A549 (cell line): Measurements from ENCODE around the gene TFF2.

Source experiments
- CEBPB ChIP-seq, 2 experiments: fragments of >200 bp in 1 of 2; sonication (Bioruptor Twin) in 1 of 2; formaldehyde crosslinking in 1 of 2; IDR thresholded peaks; 2 replicates each; pipeline ENCODE4 v1.6.1; 2012 to 2016
- EHMT2 ChIP-seq: fragments of 200-600 bp; sonication (generic); IDR thresholded peaks from 2 replicates; pipeline ENCODE4 v1.6.1; 2016; ENCODE audit warnings: antibody characterized with exemption, low read depth, mild to moderate bottlenecking, moderate library complexity
- RAD21 ChIP-seq, 2 experiments: fragments of >200 bp in 1 of 2; sonication (Bioruptor Twin) in 1 of 2; formaldehyde crosslinking in 1 of 2; IDR thresholded peaks in 1 of 2; conservative IDR thresholded peaks in 1 of 2; 2 replicates in 1 of 2; 3 replicates in 1 of 2; pipeline ENCODE4 v1.6.1; 2012 to 2018; ENCODE audit warnings: inconsistent platforms in 1 of 2
- TF ChIP-seq, protein P1 (sequence below): fragments of >200 bp; sonication (Bioruptor Twin); formaldehyde crosslinking; IDR thresholded peaks from 3 replicates; pipeline ENCODE4 v1.5.1; 2016
- TF ChIP-seq, protein P2 (sequence below): IDR thresholded peaks from 2 replicates; pipeline ENCODE4 v1.6.1; 2012

DNA sequence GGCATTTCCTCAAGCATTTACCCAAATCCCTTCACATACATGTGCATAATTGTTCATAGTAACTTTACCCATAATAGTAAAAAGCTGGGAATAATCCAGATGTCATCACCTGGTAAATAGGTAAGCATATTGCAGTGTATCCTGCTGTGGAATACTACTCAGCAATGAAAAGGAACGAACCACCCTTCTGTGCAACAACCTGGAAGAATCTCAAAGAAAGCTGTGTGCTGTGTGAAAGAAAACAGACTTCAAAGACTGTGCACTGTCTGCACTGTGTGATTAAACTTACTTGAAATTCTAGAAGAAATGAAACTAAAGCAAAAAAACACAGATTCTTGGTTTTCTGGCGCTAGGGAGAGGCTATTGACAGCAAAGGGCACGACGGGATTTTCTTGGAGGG is 13.5 kb downstream of the TFF2 start:
- TF ChIP-seq RAD21 (conservative IDR thresholded peaks at IDR 0.05 in 1 of 2, IDR thresholded peaks at IDR 0.05 in 1 of 2) (no peak), CEBPB (IDR thresholded peaks at IDR 0.05) (no peak), EHMT2 (no peak)
- TF ChIP-seq, protein P1, sequence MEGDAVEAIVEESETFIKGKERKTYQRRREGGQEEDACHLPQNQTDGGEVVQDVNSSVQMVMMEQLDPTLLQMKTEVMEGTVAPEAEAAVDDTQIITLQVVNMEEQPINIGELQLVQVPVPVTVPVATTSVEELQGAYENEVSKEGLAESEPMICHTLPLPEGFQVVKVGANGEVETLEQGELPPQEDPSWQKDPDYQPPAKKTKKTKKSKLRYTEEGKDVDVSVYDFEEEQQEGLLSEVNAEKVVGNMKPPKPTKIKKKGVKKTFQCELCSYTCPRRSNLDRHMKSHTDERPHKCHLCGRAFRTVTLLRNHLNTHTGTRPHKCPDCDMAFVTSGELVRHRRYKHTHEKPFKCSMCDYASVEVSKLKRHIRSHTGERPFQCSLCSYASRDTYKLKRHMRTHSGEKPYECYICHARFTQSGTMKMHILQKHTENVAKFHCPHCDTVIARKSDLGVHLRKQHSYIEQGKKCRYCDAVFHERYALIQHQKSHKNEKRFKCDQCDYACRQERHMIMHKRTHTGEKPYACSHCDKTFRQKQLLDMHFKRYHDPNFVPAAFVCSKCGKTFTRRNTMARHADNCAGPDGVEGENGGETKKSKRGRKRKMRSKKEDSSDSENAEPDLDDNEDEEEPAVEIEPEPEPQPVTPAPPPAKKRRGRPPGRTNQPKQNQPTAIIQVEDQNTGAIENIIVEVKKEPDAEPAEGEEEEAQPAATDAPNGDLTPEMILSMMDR = no peak
- TF ChIP-seq, protein P2, sequence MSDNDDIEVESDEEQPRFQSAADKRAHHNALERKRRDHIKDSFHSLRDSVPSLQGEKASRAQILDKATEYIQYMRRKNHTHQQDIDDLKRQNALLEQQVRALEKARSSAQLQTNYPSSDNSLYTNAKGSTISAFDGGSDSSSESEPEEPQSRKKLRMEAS = no peak
